Measurements from ENCODE around the gene ACP7.

- TF ChIP-seq CTCF (IDR thresholded peaks at IDR 0.05) (no peak), POLR2AphosphoS5 (IDR thresholded peaks at IDR 0.05) (no peak), POLR2A (IDR thresholded peaks at IDR 0.05) (no peak)
Measured at GRCh38 chr19:39067104-39067503, 17.1 kb upstream of the ACP7 start.

Data from prostate gland (tissue), 2 donors.